Measurements from ENCODE around the gene DYRK1B.
"Not testable (repeated sequence)": the region's sequence is repeated elsewhere in the genome, so short reads cannot be mapped to it uniquely, and the experiment has no call there.

The DYRK1B gene

DNA sequence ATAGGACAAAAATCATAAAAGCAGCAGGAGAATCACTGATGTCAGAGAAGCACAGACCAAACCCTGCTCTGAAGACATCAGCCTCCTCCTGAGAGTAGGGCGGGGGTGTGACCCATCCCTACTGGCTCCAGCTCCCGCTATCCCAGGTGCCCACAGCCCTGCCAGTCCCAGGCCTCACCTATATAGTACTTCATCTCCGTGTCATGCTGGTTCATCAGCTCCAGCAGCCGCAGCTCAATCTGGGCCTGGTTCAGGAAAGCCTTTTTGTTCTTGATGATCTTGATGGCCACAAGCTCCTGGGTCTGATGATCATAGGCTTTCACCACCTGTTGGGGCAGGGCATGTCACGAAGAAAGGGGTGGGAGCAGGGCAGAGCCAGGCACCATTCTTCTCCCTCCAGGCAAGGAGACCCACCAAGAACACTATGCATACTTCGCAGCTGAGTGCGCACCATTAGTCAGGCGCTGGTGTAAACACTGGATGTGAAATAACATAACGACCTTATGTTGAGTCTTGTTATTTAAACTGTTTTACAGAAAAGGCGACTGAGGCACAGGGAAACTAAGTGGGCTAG, 4.2 kb downstream of the DYRK1B start:
- DNase-seq: no peak

GRCh38 chr19:39828654-39829032, 5.3 kb downstream of the DYRK1B start:
- no peak for DNase-seq

- DNase-seq: no peak
Measured at GRCh38 chr19:39828015-39828653, 5.8 kb downstream of the DYRK1B start.

GRCh38 chr19:39827216-39827615, 6.7 kb downstream of the DYRK1B start:
- DNase-seq: no peak

GRCh38 chr19:39826311-39826945, 7.5 kb downstream of the DYRK1B start:
- no peak for DNase-seq

DNA sequence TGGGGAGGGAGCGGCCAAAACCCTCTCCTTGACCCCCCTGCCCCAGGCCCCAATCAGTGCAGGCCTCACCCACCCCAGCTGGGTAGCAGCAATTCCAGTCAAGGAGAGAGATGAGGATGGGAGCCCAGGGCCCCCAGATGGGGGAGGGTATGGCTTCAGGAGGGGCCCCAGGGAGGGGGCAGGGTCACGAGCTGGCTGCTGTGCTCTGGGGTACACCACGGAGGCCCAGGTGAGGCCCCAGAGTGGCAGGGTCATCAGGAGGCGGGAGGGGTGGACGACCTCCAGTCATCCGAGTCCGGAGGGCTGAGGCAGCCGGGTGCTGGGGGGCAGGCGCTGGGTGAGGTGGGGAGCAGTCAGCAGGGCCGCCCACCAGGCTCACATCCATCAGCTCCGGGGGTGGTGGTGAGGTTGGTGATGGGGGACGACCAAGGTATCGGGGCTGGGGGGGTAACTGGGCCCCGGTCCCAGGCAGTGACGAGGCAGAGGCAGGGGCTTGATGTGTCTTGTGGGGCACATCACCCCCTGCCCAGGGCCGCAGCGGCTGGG, 8.4 kb downstream of the DYRK1B start:
- DNase-seq: no peak

DNA sequence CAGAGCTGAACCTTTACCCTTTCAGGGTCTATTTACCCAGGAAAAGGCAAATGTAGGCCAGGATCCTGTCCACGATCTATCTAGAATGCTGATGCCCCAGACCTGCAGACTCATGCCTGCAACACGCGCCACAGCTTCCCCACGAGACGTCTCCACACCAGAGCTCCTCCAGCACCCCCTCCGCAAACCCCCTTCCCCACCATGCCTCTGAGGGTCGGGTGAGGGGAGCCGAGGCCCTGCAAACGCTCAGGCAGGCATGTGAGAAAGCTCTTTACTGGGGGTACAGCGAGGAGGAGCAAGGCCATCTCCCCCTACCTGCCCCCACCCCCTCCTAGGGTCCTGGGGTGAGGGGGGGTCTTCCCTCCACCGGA, 8.9 kb downstream of the DYRK1B start:
- DNase-seq: no peak

- DNase-seq: peak; percentile 75
Measured at GRCh38 chr19:39824143-39825092, 9.5 kb downstream of the DYRK1B start.

GRCh38 chr19:39823686-39824085, 10.3 kb downstream of the DYRK1B start:
- DNase-seq: no peak

- no peak for DNase-seq
Measured at GRCh38 chr19:39820696-39821095, 13.3 kb downstream of the DYRK1B start.

DNA sequence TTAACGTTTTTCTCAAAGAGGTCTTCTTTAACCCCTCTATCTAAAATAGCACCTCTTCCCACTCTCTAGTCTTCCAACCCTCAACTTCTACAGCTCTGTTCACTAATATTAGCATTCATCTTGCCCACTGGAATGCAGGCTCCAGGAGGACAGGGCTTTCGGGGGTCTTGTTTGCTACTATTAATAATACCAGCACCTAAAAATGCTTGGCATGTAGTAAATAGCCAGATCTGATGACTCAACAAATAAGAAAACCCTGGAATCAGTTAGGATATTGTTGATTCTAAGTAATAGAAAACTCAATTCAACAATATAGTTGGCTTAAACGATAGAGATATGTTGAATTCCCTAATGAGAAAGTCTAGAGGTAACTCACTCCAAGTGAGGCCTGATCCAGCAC, 14.2 kb downstream of the DYRK1B start:
- no peak for DNase-seq

DNA sequence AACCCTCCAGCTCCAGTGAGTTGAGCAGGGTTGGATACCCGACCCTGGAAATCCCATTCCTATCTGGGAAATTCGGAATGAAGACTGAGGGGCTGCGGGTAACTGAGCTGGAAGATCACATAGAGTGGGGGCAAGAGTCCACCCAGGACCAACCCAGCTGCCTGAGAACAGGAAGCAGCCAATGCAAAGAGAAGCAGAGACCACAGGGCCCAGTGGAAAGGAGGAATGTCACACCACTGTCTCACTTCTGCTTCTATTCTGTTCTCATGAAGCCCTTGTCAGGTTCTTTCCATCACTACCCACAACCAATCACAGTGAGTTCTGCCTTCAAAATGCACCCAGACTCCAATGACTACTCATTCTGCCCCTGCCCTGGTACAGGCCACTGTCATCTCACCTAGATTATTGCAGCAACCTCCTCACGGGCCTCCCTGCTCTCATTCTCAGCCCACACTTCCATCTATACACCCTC, 15.3 kb downstream of the DYRK1B start:
- no peak for DNase-seq

DNA sequence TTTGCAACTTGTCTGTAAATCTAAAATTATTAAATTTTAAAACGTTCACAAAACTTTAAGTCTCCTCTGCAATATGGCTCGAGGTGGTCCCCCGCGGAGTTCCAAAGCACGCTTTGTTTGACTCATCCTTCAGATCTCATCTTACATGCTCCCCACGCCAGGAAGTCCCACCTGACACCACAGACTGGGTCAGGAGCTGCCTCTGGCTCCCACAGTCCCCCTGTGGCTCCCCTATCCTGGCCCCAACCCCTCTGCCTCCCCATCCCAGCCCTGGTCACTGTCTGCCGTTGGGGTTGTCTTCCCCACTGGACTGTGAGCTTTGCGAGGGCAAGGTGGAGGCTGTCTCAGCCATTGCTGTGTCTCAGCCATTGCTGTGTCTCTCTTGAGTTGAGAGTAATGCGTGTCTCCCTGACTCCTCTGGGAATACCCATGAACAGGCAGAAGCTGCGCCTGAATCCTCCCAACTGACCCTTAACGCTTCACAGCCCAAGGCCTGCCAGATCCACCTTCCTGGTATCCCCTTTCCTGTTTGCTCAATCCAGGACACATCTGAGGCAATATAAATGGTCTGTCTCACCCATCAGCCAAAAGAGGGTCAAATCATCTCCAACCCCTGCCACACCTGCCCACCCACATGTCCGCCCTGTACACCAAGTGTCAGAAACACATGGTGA, 15.9 kb downstream of the DYRK1B start:
- DNase-seq: no peak

- DNase-seq: no peak
Measured at GRCh38 chr19:39816287-39817048, 17.5 kb downstream of the DYRK1B start.

- DNase-seq: no peak
Measured at GRCh38 chr19:39814595-39814994, 19.4 kb downstream of the DYRK1B start.

GRCh38 chr19:39814111-39814510, 19.9 kb downstream of the DYRK1B start:
- not testable (repeated sequence) for DNase-seq

- no peak for DNase-seq
Measured at GRCh38 chr19:39813264-39813993, 20.5 kb downstream of the DYRK1B start.

- no peak for DNase-seq
Measured at GRCh38 chr19:39811064-39811463, 22.9 kb downstream of the DYRK1B start.

DNA sequence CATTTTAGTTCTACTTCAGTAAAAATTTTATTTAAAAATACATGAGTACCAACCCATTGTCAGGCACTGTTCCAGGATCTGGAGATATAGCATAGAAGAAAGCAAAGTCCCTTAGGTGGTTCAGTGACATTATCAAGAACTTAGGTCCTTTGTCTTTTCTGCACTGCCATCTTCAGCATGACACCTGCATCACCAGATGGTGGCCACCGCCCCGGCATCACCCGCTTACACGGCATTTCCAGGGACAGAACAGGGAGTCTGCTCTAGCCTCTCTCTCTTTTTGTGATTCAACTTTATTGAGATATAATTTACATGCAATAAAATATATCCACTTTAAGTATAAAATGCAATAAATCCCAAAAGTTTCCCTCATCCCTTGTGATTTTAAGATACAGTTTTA, 23.5 kb downstream of the DYRK1B start:
- no peak for DNase-seq

- no peak for DNase-seq
Measured at GRCh38 chr19:39809368-39809767, 24.6 kb downstream of the DYRK1B start.

GRCh38 chr19:39808688-39809087, 25.3 kb downstream of the DYRK1B start:
- DNase-seq: not testable (repeated sequence)
